ENCODE results near the gene KRT86.

The KRT86 gene

DNA sequence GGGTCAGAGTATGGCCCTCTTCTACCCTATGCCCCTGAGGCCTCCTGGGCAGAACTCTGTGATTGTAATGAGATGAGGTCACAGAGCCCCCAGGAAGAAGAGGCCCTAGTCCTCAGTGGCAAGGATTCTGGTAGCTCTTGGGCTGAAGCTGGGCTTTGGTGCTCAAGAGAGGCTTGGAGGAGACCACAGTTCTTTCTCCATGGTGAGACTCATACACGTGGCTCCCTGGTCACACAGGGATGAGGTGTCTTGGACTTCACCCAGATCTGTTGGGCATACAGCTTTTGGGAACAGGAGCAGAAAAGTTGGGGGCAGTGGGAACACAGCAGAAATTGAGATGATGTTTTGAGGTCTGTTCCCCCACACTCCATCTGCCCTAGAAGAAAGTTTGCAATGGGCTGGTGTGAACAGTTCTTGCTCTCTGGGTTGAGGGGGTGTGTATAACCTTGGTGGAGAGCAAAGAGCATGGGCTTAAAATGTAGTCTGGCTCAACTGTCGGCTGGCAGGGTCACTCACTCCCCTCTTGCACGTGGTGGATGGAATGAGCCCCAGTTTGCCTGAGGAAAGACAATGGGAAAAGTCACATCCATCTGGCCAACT, at the start of gene KRT86:
Gene KRT86 (plus strand): TSS at position 125 of the 600 bp plus-strand sequence. CDS start 27,272 bp downstream, outside the sequence.
- DNase-seq: no peak

- no peak for DNase-seq
Observed at GRCh38 chr12:52225752-52226151, 48.7 kb upstream of the KRT86 start.

DNA sequence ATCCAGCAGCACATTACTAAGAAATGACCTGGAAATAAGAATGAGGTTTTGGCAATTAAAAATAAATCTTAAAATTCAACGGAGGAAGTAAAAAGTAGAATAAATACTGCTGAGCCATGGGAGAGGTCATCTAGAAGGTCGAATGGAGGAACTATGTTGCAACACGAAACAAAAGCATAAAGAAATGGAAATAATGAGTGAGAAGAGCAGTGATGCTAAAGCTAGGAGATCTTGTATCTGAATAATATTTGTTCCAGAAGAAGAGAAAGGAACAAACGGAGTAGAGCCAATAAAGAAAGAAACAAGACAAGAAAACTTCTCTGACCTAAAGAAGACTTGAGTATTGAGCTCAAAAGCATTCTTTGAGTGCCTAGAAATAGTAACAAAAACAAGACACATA, 48.0 kb upstream of the KRT86 start:
- DNase-seq: no peak

- DNase-seq: no peak
Observed at GRCh38 chr12:52227606-52228166, 46.8 kb upstream of the KRT86 start.

DNA sequence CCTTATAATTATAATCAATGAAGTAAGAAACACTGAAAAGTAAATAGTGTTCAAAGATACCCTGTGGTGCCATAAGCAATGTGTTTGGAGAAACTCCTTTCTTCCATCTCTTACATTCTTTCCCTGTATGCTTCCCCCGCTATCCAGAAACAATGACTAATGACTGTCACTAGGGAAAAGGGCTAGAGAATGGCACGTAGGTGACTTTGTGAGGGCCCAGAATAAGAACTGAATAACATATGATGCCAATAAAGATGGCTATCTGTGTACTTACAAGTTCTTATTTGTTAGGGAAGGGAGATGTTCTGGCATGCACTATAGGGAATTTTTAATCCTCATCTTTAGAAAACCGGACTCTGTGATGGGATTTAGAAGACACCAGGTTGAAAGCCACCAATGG, 46.1 kb upstream of the KRT86 start:
- peak; percentile 78 for DNase-seq

DNA sequence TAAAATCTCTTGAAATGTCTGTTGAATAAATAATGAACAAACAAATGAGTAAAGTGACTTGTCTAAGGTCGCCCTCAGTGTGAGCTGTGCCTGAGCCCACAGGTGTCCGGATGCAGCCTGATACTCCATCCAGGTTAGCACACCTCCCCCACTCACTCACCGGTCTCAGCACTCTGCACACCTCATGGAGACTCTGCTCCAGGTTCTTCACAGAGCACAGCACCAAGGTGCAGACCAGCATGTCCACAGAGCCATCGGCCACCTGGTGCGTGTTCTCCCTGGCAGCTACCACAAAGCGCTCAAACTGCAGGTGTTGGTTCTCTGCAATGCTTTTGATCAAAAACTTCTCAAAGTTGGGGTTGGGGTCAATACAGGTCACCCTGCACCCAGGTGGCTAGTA, 45.5 kb upstream of the KRT86 start:
- peak; percentile 26 for DNase-seq

GRCh38 chr12:52229836-52230343, 44.6 kb upstream of the KRT86 start:
- no peak for DNase-seq

DNA sequence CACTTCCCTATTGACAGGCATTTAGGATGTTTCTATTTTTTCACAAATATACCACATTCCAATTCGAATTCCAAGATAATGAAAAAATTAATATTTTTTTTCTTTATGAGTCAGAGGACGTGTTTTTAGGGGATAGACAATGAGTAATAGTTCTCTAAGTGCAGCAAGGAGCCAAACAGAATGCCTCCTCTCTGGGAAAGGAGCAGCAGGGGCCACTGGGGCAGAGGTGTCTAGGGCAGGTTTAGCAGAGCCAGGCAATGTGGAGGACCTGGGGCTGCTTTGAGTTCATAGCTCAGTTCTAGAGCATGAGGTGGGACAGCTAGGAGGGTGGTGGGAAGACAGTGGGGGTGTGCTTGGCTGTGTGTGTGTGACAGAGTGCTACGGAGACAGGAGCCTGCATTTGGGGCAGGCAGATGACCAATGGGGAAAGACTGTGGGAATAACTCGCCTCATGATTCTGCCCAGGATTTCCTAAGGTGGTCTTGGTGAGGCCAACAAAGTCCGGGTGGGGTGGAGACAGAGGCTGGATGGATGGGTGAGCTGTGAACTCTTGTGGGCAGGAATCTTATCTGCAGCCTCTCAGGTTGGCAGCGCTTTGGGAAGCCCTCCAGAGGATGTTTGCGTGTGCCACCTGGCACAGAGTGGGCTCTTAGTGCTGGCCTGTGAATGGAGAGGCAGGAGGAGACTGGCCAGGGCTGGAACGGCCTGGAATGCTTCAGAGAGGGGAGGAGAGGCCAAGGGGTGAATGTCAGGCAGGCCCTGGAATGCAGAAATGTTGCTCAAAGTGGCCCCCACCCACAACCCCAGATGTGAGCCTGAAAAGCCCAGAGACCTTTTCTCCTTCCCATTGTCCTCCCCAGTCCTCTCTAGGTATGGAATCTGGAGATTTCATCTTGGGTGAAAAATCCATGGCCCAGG, 43.8 kb upstream of the KRT86 start:
- no peak for DNase-seq

GRCh38 chr12:52231305-52232202, 42.9 kb upstream of the KRT86 start:
- DNase-seq: no peak

DNA sequence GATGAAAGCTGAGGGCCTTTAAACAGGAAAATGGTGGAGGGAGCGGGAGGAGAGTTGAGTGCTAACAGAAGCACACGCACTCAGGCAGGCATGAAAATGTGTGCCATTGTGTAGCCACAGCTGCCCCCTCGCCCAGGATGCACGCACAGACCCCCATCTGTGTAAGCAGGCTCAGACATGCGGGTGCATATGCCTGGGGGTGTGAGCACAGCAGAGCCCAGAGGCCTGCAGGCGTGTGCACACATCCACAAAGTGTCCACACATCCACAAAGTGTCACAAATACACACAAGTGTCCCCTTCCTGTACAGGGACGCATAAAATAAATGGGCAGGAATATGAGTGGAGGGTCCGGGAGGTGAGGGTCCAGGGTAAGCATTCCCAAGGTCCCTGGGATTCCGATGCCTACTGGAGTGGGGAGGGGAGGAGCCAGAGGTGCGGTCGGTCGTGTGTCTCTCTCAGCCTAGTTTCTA, 42.2 kb upstream of the KRT86 start:
- DNase-seq: peak; percentile 50

DNA sequence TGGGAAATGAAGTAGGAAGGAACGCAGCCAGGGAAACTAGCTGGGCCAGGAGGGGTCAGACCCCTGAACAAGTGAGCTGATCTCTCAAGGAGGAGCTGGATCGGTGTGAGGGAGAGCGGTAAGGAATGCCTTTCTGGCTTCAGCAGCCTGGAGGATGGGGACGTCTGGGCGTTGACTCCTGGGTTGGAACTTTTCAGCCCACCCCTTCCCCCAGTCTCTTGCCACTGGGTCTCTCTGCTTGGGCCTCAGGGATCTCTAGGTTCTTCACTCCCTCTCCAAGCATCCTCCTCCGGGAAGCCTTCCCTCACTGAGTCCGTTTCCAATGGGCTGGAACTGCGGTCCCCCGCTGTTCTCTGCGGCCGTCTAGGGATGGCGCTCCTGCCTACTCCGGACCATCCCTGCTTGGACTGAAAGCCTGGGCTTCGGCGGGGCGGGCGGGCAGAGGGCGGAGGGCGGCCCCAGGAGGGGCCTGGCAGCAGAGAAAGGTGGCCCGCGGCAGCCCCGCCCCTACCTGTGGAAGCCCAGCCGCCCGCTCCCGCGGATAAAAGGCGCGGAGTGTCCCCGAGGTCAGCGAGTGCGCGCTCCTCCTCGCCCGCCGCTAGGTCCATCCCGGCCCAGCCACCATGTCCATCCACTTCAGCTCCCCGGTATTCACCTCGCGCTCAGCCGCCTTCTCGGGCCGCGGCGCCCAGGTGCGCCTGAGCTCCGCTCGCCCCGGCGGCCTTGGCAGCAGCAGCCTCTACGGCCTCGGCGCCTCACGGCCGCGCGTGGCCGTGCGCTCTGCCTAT, 41.6 kb upstream of the KRT86 start, which contains the start of gene KRT7:
Gene KRT7 (plus strand): TSS at position 570 of the 788 bp plus-strand sequence. CDS start 54 bp downstream, at position 624.
- DNase-seq: no peak

DNA sequence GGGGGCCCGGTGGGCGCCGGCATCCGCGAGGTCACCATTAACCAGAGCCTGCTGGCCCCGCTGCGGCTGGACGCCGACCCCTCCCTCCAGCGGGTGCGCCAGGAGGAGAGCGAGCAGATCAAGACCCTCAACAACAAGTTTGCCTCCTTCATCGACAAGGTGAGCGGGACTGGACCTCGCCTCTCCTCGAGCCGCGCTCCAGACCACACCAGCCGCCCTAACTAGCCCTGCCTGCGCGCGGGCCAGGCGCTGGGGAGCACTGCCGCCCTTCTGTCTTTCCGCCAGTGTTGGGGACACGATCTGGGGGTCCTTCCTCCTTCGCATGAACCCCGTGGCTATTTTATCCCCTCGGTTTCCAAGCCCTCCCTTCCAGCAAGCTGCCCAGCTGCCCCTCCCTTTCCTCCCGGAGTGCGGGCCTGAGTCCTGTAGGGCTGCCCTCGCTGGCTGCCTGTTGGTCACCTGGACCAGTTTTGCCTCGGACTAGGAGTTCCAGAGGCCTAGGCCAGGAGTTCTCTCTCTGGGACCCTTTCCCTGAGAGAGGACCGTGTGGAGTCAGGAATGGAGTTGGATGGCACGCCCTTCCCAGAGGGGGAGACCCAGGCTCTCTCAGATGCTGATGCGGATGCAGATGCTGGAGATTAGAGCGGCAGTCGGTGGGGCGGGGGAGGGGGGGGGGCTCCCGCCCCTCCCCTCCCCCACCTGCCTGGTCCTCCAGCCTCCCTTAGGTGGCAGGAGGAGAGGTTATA, 40.8 kb upstream of the KRT86 start:
- DNase-seq: no peak

GRCh38 chr12:52234223-52234810, 40.1 kb upstream of the KRT86 start:
- DNase-seq: no peak

GRCh38 chr12:52235001-52235764, 39.3 kb upstream of the KRT86 start:
- DNase-seq: no peak

GRCh38 chr12:52235822-52236361, 38.6 kb upstream of the KRT86 start:
- peak; percentile 92 for DNase-seq

DNA sequence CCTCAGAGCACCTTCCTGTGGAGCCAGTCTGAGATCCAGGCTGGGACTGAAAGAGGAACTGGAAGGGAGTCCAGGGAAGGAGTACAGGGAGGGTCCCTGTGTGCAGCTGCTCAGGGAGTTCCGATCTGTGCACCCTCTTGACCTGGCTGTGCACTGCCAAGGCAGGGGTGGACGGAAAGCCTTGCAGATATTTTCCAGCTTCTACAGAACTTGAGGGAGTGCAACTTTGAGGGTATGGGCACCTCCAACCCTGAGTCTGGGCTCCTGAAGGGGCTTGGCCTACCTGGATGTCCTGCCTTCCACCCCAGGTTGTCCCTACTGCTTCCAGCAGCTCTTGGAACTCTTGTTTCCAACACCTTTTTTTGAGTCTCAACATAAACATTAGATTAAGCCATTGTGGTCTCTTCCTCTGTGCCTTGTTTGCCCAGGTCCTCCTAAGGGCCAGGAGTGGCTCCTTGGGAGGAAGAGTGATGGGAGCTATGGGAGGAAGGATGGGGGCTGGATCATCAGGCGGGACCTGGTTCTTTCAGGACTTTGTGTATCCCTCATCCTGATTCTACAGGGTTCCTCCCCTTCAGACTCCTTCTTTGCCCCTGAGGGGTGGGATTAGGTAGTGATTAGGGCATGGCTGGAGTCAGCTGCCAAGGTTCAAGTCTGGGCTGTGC, 37.9 kb upstream of the KRT86 start:
- no peak for DNase-seq

- DNase-seq: no peak
Observed at GRCh38 chr12:52238207-52238840, 36.1 kb upstream of the KRT86 start.
